Omental fat pad (tissue), 4 donors: Measurements from ENCODE around the gene FGD4. TPM values are rescaled to one million over a fixed set of nuclear protein-coding genes. Genes with fewer than 3 reads are reported as not detected.

ENCODE experiments used
- ATAC-seq: fragments of 150-250 bp; one replicate; pipeline ENCODE4 v1.9.1; 2016; ENCODE audit warnings: mild to moderate bottlenecking, moderate library complexity; ENCODE audit not compliant: low FRiP score
- DNase-seq: peaks from one replicate; pipeline ENCODE4 v3.0.0-alpha.2; 2019; ENCODE audit warnings: low spot score
- CTCF ChIP-seq, 3 donors: fragments of 450-650 bp; IDR thresholded peaks; one replicate each; pipeline ENCODE4 v1.5.1; 2016 to 2017; ENCODE audit warnings: antibody characterized with exemption in 3 of 3, mild to moderate bottlenecking in 3 of 3, moderate library complexity in 2 of 3
- total RNA-seq, 4 donors: library from RNA; depleted of rRNA; stranded (reverse); fragments of >200 nt; gene quantifications; one replicate each; pipeline ENCODE4 v1.1.0, GENCODE V29; 2016

The FGD4 gene
- total RNA-seq, 4 donors from 2014 or later, result 43.1 to 111 (median 51.5) TPM

GRCh38 chr12:32400866-32401265, 1.5 kb downstream of the FGD4 start:
- TF ChIP-seq CTCF (IDR thresholded peaks at IDR 0.05), result no peak
- DNase-seq (no peak), ATAC-seq (no peak)

GRCh38 chr12:32402170-32402569, 2.8 kb downstream of the FGD4 start:
- TF ChIP-seq CTCF (IDR thresholded peaks at IDR 0.05), result no peak
- ATAC-seq (no peak), DNase-seq (no peak)

- no peak for TF ChIP-seq CTCF (IDR thresholded peaks at IDR 0.05)
- DNase-seq (no peak), ATAC-seq (no peak)
These were observed 3.6 kb downstream of the FGD4 start for GRCh38 chr12:32402946-32403345.

GRCh38 chr12:32407795-32408194, 8.4 kb downstream of the FGD4 start:
- ATAC-seq (no peak), DNase-seq (no peak)
- TF ChIP-seq CTCF (IDR thresholded peaks at IDR 0.05), result no peak

- ATAC-seq (no peak), DNase-seq (no peak)
- no peak for TF ChIP-seq CTCF (IDR thresholded peaks at IDR 0.05)
These were observed 14.1 kb downstream of the FGD4 start for GRCh38 chr12:32413412-32413811.

GRCh38 chr12:32418221-32418620, 18.9 kb downstream of the FGD4 start:
- no peak for DNase-seq
- no peak for ATAC-seq
- no peak for TF ChIP-seq CTCF (IDR thresholded peaks at IDR 0.05)

- ATAC-seq, result no peak
- TF ChIP-seq CTCF (IDR thresholded peaks at IDR 0.05), result no peak
- DNase-seq, result no peak
These were observed 19.7 kb downstream of the FGD4 start for GRCh38 chr12:32418903-32419519.
